ENCODE measurements around the gene SLC43A1. TPM values are rescaled to one million over a fixed set of nuclear protein-coding genes. Genes with fewer than 3 reads are reported as not detected.

Gene SLC43A1
- total RNA-seq, 1 donor from 2014 or later = 4.3 TPM

GRCh38 chr11:57552479-57552878 is 37.0 kb upstream of the SLC43A1 start:
- H3K9me3 ChIP-seq (replicated peaks) = no peaks in the 10 kb centered on the region

GRCh38 chr11:57551941-57552340 is 36.4 kb upstream of the SLC43A1 start:
- Histone ChIP-seq H3K4me3 (no peak overlapping the region), H3K9me3 (replicated peaks) (no peaks in the 10 kb centered on the region), H3K36me3 (peaks cover 85% of the 10 kb centered on the region), H3K27ac (replicated peaks) (no peak overlapping the region), H3K4me1 (no peaks in the 10 kb centered on the region), H3K27me3 (ENCODE audit: low read depth) (no peaks in the 10 kb centered on the region)
- TF ChIP-seq CTCF (IDR thresholded peaks at IDR 0.05; ENCODE audit: borderline replicate concordance) = no peak
- no peak for DNase-seq
- intact Hi-C loops (cut with micrococcal nuclease) = no loop called here

More at GRCh38 chr11:57552479-57552878, 37.0 kb upstream of the SLC43A1 start:
- intact Hi-C loops (cut with micrococcal nuclease) = no loop called here
- Histone ChIP-seq H3K4me1 (no peaks in the 10 kb centered on the region), H3K4me3 (no peak overlapping the region), H3K36me3 (peaks cover 90% of the 10 kb centered on the region), H3K27ac (replicated peaks) (no peak overlapping the region), H3K27me3 (ENCODE audit: low read depth) (no peaks in the 10 kb centered on the region)
- TF ChIP-seq CTCF (IDR thresholded peaks at IDR 0.05; ENCODE audit: borderline replicate concordance) = no peak
- no peak for DNase-seq

DNA sequence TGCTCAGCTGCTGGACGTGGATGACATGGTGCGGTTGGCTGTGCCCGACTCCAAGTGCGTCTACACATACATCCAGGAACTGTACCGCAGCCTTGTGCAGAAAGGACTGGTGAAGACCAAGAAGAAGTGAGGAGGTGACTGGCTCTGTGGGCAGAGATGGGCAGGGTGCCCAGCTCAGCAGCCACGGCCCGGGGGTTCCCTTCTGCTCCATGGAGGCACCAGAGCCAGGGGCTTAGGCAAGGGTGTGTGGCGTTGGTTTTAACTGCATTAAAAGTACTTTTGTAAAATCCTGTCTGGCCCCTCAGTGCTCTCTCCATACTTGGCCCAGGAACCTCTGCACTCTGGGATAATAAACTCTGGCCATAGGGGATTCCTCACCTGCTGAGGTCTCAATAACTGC is 34.5 kb upstream of the SLC43A1 start:
- no peak overlapping the region for H3K27ac ChIP-seq (replicated peaks)
- no peak for DNase-seq
- no peaks in the 10 kb centered on the region for H3K4me1 ChIP-seq
- H3K36me3 ChIP-seq = peaks cover 65% of the 10 kb centered on the region
- TF ChIP-seq CTCF (IDR thresholded peaks at IDR 0.05; ENCODE audit: borderline replicate concordance) = no peak
- intact Hi-C loops (cut with micrococcal nuclease) = no loop called here
- no peaks in the 10 kb centered on the region for H3K9me3 ChIP-seq (replicated peaks)
- H3K27me3 ChIP-seq (ENCODE audit: low read depth) = no peaks in the 10 kb centered on the region
- H3K4me3 ChIP-seq = no peak overlapping the region

DNA sequence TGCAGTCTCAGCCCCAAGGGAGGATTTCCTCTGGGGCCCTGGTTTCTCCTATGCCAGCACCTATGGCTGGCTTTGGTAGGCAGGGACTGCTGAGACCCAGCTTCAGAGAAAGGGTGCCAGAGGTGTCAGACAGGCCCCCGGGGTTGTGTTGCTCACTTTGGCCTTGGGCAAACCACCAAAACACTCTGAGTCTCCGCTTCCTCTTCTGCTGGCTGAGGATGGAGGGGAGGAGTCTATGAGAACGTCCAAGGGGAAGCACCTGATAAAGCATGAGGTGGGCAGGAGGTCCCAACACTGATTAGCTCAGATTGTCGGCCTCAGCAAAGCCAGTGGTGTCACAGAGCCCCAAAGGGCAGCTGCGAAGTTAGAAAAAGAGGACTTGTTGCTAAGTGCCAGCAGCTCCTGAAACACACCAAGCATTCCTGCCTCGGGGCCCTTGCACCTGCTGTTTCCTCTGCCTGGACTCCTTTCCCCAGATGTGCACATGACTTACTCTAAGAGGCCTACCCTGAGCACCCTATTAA is 32.4 kb upstream of the SLC43A1 start:
- Histone ChIP-seq H3K27ac (replicated peaks) (no peak overlapping the region), H3K36me3 (peaks cover 44% of the 10 kb centered on the region), H3K4me1 (no peaks in the 10 kb centered on the region), H3K4me3 (no peak overlapping the region), H3K27me3 (ENCODE audit: low read depth) (no peaks in the 10 kb centered on the region), H3K9me3 (replicated peaks) (no peaks in the 10 kb centered on the region)
- no peak for DNase-seq
- TF ChIP-seq CTCF (IDR thresholded peaks at IDR 0.05; ENCODE audit: borderline replicate concordance) = no peak
- intact Hi-C loops (cut with micrococcal nuclease) = no loop called here

DNA sequence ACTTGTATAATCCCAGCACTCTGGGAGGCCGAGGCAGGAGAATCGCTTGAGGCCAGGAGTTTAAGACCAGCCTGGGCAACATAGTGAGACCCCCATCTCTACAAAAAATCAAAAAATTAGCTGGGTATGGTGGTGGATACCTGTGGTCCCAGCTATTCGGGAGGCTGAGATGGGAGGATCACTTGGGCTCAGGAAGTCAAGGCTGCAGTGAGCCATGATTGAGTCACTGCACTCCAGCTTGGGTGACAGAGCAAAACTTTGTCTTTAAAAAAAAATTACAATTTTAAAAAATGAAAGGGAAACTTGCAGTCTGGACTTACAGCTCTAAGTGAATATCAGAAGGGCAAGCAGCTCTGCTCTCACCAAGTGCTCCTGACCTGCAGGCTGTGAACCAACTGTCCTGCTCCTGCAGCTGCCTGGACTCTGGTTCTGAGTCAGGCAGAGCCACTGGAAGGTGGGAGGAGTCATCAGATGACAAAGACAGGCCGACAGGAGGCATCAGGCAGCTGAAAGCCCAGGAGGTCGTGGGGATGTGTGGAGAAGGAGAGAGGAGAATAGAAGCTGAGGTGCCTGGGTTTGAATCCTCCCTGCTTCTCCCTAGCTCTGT is 31.5 kb upstream of the SLC43A1 start:
- no peaks in the 10 kb centered on the region for H3K27me3 ChIP-seq (ENCODE audit: low read depth)
- DNase-seq = no peak
- intact Hi-C loops (cut with micrococcal nuclease) = no loop called here
- peaks cover 38% of the 10 kb centered on the region for H3K36me3 ChIP-seq
- H3K9me3 ChIP-seq (replicated peaks) = no peaks in the 10 kb centered on the region
- no peaks in the 10 kb centered on the region for H3K4me1 ChIP-seq
- no peak for TF ChIP-seq CTCF (IDR thresholded peaks at IDR 0.05; ENCODE audit: borderline replicate concordance)
- no peak overlapping the region for H3K27ac ChIP-seq (replicated peaks)
- H3K4me3 ChIP-seq = no peak overlapping the region
